GM18526 (cell line): ENCODE data around the gene MCAT.

ENCODE experiments used
- POLR2A ChIP-seq: IDR thresholded peaks from 3 replicates; pipeline ENCODE4 v1.6.1; 2011; ENCODE audit not compliant: insufficient read length; ENCODE audit errors: extremely low read depth

The MCAT gene

DNA sequence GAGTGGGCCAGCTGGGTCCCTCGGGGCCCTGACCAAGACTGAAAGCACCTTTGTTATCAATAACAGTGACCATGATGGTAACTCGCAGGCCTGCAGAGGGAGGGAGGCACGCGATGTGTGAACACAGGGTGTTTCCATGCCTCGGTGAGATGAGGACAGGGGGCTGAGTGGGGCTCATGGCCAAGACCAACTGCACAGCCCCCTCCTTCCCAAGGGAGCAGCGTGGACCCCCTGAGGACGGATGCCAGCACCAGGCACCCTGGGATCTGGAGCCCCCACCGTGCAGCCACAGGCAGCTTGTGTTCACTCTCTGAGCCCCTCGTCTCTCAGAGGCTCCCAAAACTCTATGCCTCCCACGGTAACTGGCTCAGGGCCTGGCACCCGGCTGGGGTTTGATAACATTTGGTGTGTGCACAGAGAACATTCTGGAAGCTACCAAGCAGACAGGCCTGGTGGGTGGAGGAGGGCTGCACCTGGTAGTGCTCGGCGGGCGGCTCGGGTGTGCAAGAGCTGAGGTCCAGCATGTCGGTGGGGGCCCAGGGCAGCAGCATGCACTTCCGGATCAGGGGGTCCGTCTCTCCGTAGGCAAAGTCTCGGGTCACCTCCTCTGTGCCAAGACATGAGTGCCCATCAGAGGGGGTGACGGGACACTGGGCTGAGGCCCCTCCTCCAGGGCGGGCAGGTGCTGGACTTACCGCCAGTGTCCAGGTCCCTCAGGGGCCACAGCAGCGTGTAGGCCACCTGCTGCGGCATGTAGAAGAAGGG lies 36.1 kb upstream of the MCAT start:
- no peak for TF ChIP-seq POLR2A

DNA sequence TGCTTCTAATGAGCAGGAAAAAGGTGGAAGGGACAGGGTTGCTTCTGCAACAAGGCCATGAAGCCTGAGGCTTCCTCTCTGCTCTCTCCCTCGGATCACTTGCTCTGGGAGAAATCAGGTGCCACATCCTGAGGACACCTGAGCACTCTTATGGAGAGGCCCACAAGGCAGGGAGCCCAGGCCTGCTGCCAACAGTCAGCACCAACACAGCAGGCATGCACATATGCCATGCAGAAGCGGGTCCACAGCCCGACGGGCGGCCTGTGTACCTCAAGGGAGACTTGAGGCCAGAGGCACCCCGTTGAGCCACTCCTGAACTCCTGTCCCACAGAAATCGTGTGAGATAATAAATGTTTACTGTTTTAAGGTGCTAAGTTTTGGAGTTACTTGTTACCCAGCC lies 34.3 kb upstream of the MCAT start:
- no peak for TF ChIP-seq POLR2A

DNA sequence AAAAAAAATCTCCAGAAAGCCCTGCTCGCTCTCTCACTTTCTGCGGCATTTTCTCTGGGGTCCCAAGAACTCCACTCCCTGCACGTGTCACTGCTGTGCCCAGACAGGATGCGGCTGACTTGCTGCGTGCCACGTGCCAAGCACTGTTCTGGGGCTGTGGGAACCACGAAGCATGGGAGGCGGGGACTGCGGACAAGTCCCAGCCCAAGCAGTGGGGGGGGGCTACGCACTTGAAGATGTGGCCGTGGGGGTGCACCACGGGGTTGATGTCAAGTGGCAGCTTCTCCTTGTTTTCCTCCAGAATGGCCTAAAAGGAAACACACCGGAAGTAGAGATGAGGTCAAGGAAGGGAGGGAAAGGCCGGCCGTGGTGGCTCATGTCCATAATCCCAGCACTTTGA lies 32.9 kb upstream of the MCAT start:
- TF ChIP-seq POLR2A, result no peak

DNA sequence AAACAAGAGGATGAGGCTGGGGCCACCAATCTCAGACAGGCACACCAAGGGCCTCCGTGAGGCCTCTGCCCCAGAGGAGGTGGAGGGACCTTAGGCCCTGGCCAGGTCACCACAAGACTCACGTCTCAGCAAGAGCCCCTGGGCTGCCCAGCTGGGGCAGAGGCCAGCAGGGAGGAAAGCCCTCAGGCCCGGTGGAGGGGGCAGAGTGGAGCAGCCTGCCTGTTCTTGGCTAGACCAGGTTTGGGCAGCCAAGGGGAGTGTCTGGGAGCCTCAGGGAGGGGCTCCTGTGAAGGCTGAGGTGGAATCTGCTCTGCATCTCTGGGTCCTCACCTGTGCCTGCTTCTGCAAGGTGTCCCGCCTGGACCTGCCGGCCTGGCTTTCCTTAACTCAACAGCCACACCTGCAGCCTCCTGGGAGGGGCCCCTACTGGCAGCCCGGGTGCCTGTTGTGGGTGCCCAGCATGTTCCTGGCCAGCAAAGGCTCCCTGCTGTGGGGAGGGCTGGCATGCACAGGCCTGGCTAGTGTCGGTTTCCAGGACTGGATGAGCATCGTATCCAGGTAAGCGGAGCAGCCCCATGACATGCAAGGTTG lies 31.8 kb upstream of the MCAT start:
- TF ChIP-seq POLR2A, result no peak

DNA sequence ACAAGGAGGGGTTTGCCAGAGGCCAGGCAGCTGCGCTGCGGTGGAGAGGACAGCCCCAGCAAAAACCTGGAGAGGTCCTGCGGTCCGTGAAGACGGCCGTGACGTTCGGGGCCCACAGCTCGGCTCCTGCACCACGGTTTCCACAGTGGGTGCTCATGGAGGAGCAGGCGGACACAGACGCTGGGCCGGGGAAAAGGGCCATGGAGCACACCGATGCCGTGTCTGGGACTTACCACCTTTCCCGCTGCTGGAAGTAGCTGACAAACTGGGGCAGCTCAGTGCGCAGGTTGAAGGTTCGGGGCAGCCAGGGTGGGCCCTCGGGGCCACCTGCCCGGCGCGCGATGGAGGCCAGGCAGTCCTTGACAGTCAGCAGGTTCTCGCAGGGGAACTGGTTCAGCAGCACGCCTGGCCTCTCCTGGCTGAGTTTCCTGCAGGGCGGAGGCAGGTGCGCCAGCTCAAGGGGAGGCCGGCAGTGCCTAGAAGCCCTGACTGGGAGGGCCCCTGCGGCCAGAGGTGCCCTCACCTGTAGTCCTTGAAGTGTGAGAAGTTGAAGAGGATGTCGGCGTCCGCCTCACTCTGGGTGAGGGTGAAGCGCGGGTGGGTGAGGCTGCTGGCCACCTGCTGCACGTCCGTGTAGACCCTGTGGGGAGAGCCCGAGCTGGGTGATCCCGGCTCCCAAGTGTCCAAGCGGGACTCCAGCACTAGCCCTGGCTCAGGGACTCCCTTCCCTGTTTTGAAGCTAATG lies 30.9 kb upstream of the MCAT start:
- no peak for TF ChIP-seq POLR2A

DNA sequence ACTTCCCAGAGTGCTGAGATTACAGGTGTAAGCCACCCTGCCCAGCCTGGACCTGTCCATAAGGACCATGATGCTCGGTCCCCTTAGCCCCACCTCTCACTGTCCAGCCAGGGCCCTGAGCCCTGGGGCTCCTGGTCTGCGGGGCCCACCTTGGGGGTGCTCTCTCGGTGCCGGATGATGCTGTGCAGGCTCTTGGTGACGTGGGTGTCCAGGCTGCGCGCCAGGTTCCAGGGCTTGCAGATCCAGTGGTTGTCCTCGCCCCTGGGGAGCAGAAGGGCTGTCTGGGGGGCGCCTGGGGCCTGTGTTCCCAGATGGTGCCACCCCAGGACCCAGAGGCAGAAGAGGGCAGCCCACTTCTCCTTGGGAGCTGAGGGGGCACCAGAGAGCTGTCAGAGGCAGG lies 30.4 kb upstream of the MCAT start:
- TF ChIP-seq POLR2A, result no peak

DNA sequence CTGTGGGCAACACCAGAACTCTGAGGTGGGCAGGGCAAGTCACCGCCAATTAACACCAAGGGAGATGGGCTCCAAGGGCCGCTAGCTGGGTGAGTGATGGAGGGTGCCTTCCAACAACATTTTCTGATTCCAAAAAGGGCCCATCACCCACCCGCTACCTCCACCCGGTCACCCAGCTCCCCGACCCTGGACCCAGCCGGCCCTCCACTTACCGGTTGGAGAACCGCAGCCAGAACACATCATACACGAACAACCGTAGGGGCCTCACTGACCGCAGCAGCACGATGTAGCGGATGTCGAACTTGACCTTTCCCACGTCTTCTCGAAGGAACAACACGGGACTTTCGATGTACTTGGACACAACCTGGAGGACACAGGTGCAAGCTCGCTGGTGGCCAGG lies 29.0 kb upstream of the MCAT start:
- TF ChIP-seq POLR2A, result no peak

DNA sequence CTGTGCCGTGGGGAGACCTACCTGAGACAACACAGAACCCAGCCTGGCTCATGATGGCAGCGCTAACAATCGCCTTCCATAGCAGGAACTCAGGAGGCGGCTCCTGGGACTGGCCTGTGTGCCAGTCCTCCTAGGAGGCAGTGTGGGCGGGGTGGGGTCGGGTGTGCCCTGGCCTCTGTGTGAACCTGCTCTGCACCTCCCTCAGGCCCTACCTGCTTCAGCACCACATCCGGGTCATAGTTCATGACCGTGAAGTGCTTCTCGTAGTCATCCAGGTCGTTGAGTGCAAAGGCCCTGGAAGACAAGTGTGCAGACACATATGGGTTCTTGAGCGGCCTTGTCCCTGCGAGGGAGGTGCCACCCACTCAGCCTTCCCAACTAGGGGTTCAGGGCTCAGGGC lies 28.4 kb upstream of the MCAT start:
- TF ChIP-seq POLR2A, result no peak

DNA sequence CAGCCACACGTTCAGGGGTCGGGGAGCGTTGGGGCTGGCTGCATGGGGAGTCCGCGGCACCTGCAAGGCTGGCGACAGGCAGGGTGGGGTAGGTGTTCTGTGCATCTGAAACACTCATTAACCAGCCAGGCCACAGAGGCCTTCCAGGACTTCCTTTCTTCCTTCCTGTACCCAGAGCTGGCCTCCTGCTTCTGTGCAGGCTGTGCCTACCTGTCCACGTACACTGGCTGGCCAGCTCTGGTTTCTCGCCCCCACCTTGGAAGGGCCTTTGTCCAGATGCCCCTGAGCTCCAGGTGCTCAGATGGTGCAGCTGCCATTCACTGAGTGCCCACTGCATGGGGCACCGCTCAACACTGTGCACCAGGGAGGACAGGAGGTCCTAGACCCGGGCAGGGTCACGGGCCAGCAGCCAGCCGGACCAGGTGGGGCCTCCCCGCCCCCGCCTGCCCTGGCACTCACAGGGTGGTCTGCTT lies 27.9 kb upstream of the MCAT start:
- TF ChIP-seq POLR2A, result no peak

DNA sequence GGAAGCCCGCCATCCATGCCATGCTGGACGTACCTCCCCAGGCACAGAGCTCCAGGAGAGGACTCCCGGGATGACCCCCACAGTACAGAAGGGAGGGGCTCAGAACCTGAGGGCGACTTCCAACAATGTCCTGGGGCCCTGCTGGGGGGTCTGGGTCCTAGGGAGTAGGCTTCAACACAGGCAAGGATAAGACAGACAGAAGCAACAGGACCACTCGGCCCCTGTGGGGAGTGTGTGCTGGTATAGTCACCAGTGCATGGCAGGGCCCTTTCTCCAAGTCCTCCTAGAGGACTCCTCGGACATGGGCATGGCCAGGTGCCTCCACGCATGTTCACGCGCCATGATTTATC lies 26.9 kb upstream of the MCAT start:
- TF ChIP-seq POLR2A, result no peak

DNA sequence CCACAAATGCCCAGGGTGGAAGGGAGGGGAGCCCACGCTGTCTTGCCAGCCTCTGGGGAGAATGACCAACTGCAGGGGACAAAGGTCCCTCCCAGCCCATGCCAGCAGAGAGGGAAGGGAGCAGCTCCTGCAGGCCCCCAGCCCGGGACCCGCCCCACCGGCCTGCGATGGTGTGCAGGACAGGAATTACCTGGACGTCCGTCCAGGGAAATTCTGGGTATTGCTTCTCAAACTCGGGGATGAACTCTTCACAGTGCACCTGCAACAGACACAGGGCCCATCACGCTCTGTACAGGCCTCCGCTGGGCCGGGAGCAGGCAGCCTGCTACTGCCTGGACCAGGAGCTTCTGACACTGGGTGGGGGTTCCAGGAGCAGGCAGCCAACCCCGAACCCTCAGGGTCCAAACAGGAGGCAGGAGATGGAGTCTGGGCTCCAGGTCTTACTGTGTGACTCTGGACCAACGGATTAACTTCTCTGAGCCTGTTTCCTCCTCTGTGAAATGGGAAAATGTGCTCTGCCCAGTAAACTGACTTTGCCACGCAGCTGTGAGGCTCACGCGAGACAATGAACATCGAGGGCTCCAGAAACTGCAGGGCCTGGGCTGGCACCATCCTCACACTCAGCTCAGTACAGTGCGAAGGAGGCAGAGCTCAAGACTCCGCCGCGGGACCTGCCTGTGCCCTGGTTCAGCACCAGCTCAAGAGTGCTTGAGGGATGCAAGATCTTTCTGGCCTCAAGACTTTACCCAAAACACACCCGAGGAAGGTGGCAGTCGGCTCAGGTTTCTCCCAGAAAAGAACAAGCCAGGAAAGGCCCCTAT lies 26.3 kb upstream of the MCAT start:
- no peak for TF ChIP-seq POLR2A

DNA sequence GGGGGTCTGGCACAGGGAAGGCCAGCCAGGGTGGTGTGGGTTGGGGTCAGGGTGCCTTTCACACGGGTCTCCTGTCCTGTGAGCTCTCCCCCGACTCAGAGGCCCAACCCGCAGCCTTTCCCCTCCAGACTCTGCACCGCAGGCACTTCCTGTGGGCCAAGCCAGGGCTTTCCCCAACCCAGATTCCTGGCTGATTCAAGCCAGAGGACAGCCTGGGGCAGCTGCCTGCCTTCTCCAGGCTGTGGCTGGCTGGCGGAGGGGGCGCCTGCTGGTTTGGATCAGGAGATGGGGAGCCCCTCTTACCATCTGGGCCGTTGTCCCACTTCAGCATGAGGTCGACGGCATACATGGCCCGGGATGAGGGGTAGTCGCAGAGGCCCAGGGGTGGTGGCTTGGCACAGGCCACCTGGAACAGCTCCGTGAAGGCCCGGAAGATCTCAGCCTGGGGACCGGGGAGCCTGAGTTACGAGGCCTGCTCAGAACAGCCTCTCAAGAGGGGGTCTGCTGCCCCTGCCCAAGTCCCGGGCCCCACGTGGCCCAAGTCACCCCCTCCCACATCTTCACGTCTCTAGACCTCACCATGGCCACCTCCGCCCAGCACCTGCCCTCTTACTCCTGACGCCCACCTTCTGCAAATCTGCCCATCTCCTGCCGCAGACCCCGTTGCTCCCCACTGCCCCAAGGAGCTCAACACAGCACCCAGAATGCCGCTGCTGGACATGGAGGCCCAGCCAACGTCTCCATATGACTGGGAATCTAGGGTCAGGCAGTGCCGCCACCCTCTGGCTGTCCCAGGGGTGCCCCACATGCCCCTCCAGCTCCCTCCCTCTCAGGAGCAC lies 25.5 kb upstream of the MCAT start:
- TF ChIP-seq POLR2A, result no peak

DNA sequence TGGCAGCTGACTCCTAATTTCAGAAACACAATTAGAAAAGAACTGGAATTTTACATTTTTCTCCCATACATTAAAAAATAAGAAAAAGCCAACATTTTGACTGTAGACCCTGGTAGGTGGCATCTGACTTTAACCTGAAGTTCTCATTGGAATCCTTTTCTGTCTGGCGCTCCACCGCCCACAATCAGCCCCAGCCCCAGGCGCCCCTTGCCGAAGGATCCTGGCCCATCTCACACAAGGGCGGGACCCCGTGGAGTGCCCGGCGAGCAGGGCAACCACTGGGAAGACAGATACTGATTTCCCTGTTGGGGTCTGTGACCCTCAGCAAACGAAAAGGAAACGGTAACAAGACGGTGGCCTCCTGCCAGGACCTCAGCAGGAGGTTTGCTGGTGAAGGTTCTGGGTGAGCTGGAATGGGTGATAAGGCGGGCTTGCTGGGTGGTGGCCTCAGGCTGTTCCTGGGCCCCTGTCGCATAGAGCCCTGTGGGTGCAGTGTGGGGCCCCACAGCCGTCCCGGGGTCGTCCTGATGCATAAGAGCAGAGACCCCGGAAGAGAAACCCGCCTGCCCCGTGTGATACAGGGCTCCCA lies 23.9 kb upstream of the MCAT start:
- no peak for TF ChIP-seq POLR2A

DNA sequence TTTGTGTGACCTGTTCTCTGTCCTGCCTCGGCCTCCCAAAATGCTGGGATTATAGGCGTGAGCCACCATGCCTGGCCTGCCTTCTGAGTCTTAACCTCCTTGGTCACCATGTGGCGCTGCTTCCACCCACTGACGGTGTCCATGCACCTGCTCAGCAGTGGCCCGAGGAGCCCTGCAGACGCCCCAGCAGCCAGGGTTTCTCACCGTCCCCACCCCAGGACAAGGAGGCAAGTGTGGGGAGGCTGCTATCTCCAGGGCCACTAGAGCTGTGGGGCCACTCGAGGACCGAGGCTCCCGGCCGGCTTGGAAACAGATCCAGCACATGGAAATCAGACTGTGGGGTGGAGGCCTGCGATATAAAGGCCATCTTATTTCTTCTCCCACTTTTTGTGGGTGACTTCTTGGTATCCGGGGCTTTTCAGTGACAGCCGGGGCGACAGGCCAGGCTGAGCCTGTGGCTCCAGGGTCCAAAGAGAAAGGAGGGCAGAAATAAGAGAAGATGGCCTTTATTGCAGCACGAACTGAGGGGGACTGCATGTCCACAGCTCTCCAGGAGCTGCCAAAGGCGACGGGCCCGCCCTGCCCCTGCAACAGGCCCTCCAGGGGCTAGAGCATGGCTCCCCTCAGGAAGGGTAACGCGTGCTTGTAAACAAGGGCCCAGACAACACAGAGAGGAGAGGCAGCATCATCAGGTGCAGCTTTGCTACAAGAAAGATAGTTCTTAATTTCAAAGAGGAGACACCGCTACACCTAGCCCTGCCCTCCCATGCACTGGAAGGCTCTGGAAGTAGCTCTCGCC lies 23.1 kb upstream of the MCAT start:
- no peak for TF ChIP-seq POLR2A

DNA sequence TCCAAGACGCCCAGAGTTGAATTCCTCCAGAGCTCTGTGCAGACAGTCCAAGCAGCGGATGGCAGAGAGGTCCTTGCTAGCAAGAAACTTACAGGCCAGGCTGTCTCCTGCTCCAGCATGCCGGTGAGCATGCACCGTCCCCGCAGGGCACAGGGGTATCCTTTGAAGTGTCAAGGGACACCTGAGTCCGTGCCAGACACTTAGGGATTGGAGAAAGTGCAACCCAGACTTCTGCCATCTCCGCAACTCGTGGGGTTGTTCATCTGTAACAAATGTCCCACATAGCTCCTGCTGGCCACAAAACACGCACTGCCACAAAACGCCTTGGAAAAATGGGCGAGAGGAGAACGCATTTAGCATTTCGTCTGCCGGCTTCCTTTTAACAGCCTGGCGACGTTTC lies 21.4 kb upstream of the MCAT start:
- TF ChIP-seq POLR2A, result no peak
